Left colon (tissue), 2 donors: ENCODE results near the gene ARFRP1. TPM values are rescaled to one million over a fixed set of nuclear protein-coding genes. Genes with fewer than 3 reads are reported as not detected.
A peak's percentile ranks its signal among the peaks of the same experiment; 100 is the strongest.

ENCODE experiments used
- ATAC-seq: fragments of 200-7000 bp; cut with Tn5 transposase; one replicate; pipeline ENCODE4 v1.9.1; 2020; ENCODE audit warnings: mild to moderate bottlenecking, moderate library complexity
- DNase-seq, 2 donors: peaks; one replicate each; pipeline ENCODE4 v3.0.0-alpha.2; 2020
- intact Hi-C, 2 donors: fragments of 100-400 bp; cut with DNase I in 1 of 2; cut with micrococcal nuclease in 1 of 2; formaldehyde crosslinking; loops; one replicate each; pipeline versions ENCODE4 v1.11.2 to v1.14.0; 2022; cut with DNase I, micrococcal nuclease
- total RNA-seq, 2 donors: library from RNA; stranded (reverse); fragmentation: NEBNext Ultra II Directional; extraction: Animal tissue kit (Norgen Biotek cat#: 25700); gene quantifications; one replicate each; pipeline ENCODE4 v1.2.1, GENCODE V29; 2021
- donor health status: DM: no; HTN: no; CAD: no.
- donor health status: DM: yes; HTN: yes; CAD: no.

The ARFRP1 gene
- total RNA-seq, 2 donors from 2014 or later: 52.2 to 69.5 TPM

DNA sequence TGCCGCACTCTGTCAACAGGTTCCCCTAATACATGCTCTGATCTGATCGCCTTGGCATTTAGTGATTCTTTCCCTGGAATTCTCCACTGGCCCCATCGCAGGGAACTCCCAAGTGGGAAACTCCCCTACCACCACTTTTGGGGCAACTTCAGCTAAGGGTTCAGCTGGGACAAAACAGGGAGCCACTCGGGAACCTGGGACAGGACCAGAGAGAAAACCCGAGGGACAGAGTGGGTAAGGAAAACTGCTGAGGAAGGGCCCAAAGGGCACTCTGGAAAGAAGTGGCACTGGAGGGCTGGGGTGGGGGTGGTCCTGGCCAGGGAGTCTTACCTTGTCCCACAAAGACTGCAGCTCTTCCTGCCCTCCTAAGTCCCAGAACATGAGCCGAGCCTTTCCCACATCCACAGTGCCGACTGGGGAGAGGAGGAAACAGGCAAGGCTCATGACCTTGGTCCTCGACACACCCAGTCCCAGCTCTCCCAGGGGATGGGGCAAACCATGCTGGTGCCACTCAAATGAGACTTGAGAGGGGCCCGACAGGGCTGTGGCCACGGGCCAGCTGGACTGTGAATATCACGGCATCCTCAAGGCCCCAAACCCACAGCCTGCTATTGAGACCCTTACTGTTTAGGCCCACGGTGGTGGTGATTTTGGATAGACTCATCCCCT is 1.6 kb downstream of the ARFRP1 start:
- peak; percentile 38 for ATAC-seq
- DNase-seq: peak in 1 of 2 donors; percentile 39
- intact Hi-C loops: no loop called here

DNA sequence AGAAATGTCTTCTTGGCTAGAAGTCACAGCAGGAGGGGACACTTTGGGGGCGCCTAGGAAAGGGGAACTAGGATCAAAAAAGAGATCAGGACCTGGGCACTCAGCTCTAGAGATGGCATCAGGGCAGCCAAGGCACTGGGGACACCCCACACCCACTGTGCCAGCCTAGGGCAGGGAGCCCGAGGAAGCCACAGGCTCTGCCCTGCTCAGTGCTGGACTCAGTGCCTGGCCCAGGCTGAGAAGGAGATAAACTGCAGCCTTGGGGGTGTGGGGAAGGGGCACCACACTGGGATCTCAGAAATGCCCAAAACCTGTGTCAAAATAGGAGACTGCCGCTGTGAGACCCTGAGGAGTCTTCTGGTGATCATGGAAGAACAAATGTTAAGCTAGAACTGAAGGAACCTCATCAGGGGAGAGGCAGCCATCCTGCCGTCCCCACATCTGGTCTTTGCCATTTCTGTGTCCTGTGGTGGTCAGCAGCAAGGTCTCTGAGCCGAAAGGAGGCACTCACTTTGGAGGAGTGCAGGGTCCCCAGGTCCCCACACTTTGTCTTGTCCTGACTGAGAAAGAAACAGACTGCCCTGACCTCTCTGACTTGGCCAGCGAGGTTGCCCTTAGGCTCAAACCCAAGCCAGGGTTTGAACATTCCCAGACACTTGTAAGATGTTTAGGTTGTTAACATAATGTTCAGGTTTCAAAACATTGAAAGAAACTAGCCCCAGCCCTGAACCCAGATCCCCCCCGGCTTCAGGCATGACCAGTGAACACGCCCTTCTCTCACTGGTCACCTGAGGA is 2.3 kb downstream of the ARFRP1 start:
- ATAC-seq (no peak), DNase-seq (no peak)
- intact Hi-C loops: no loop called here

GRCh38 chr20:63704749-63705117 is 3.0 kb downstream of the ARFRP1 start:
- DNase-seq: no peak
- intact Hi-C loops: no loop called here
- no peak for ATAC-seq

- intact Hi-C loops: no loop called here
- no peak for DNase-seq
- ATAC-seq: no peak
Measured at GRCh38 chr20:63703976-63704748, 3.6 kb downstream of the ARFRP1 start.

DNA sequence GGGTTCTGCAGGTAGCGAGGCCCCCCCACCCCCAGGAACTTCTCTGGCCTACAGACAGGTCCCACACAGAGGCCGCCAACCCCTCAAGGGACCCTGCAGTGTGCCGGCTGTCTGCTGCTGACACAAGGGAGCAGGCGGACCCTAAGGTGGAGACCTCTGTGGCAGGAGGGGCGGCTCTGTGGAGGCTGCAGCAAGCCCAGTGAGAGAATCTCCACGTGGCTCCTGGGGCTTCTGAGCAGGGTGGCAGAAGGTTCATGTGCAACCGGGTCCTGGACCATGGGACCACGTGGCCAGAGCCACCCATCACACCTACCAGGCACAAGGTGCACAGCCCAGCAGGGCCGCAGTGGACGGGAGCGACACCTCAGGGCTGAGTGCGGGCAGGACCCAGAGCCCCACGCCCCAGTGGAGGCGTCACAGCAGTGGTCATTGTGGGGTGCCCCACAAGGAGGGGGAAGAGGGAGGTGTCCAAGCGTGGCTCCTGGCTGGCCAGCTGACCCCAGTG is 4.3 kb downstream of the ARFRP1 start:
- DNase-seq (no peak), ATAC-seq (no peak)
- intact Hi-C loops: no loop called here

DNA sequence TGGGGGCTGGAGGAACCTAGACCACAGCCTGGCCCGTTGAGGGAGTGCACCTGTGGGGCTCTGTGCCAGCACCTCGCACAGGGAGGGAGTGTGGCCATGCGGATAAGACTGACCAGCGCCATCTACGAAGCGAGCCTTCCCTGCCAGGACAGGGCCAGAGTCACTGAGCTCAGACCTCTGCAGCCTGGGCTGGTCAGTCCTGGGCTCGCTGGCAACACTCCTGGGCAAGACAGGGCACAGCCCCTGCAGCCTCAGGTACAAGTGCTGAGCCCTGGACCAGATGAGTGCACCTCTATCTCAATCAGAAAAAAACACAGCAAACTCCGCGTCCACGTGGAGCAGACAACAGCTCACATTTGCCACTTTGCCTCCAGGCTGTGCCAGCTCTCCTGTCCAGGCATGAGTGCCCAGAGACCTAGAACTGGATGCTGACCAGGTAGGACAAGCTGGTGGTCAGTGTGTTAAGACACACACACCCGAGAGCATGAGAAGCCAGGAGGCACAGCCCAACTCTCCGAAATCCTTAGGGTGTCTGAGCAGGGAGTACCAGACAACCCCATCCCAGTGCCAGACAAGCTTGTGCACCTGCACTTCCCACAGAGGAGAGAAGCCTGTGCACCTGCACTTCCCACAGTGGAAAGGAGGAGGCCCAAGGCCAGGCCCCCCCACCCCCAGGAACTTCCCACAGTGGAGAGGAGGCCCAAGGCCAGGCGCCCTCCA is 4.9 kb downstream of the ARFRP1 start:
- no peak for DNase-seq
- no peak for ATAC-seq
- intact Hi-C loops: no loop called here

GRCh38 chr20:63702036-63702665 is 5.6 kb downstream of the ARFRP1 start:
- intact Hi-C loops: no loop called here
- no peak for DNase-seq
- ATAC-seq: no peak

GRCh38 chr20:63701329-63702035 is 6.3 kb downstream of the ARFRP1 start:
- intact Hi-C loops: no loop called here
- ATAC-seq (no peak), DNase-seq (no peak)

- intact Hi-C loops: no loop called here
- DNase-seq (no peak), ATAC-seq (no peak)
Measured at GRCh38 chr20:63701051-63701328, 6.8 kb downstream of the ARFRP1 start.

DNA sequence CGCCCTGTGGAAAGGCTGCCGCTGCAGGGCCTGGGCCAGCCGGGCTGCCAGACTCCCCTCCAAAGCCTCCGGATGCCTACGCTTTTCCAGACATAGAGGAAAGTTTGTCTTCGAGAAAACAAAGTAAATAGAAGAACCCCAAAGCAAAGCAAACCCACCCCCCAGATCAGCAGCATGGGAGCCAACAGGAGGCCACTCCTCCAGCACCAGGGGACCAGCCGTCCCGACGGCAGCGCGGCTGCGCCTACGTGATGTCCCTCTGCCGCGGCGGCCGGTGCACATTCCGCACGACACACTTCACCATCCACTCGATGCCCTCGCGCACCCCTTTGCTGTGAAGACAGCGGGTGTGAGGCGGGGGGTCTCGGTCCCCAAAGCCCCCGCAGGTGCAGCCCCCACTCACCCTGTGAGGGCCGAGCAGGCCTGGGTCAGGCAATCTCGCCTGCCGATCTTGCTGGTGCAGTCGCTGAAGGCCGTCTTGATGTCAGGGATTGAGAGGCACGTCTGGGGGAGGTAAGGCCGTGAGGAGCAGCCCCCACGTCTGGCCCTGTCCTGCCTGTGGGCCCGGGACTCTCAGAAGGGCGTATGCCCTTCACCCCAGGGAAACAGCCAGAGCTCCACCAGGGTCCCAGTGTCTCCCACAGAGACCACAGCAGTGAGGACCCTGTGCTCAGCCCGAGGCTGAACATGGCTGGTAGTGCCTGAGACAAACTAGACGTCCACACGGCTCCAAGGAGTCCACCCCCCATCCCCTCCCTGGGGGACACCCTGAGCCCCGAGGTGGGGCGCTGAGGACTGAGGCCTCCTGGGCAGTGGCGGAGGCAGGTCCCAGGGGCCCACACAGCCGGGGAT is 7.4 kb downstream of the ARFRP1 start:
- ATAC-seq: no peak
- no peak for DNase-seq

GRCh38 chr20:63699466-63700198 is 8.1 kb downstream of the ARFRP1 start:
- ATAC-seq: no peak
- intact Hi-C loops: no loop called here
- DNase-seq: no peak

More for the DNA sequence above, 7.4 kb downstream of the ARFRP1 start:
- intact Hi-C loops: no loop called here

GRCh38 chr20:63698739-63699465 is 8.9 kb downstream of the ARFRP1 start:
- intact Hi-C loops: no loop called here
- ATAC-seq (no peak), DNase-seq (no peak)

- ATAC-seq (no peak), DNase-seq (no peak)
- intact Hi-C loops: no loop called here
Measured at GRCh38 chr20:63697868-63698545, 9.8 kb downstream of the ARFRP1 start.

GRCh38 chr20:63697357-63697867 is 10.4 kb downstream of the ARFRP1 start:
- DNase-seq (no peak), ATAC-seq (peak; percentile 4)
- intact Hi-C loops: no loop called here

GRCh38 chr20:63696628-63697356 is 11.0 kb downstream of the ARFRP1 start, which contains the start of gene TNFRSF6B:
TSS of gene TNFRSF6B (plus strand) at chr20:63696652. CDS start at chr20:63696768, 116 bp downstream.
- DNase-seq (no peak), ATAC-seq (peak; percentile 20)
- intact Hi-C loops: no loop called here
